DOHH2 (cell line): ENCODE data around the gene CDC123.

ENCODE experiments used
- H3F3A ChIP-seq: fragments of 200-600 bp; sonication (generic), shearing (Covaris generic); 2 replicates; pipeline ENCODE4 v1.6.0; 2016; ENCODE audit warnings: antibody characterized with exemption, mild to moderate bottlenecking; ENCODE audit not compliant: control insufficient read depth, insufficient read depth
- H3K27ac ChIP-seq: fragments of 200-600 bp; sonication (generic); 2 replicates; pipeline ENCODE4 v1.5.1; 2014; ENCODE audit warnings: low read depth, mild to moderate bottlenecking, low read length, moderate library complexity
- H3K27me3 ChIP-seq: fragments of 200-600 bp; sonication (generic); 2 replicates; pipeline ENCODE4 v1.6.1; 2014; ENCODE audit warnings: mild to moderate bottlenecking, low read length, mixed read lengths; ENCODE audit not compliant: control insufficient read depth
- H3K36me3 ChIP-seq: fragments of 200-600 bp; sonication (generic); 2 replicates; pipeline ENCODE4 v1.6.1; 2014; ENCODE audit warnings: mild to moderate bottlenecking, low read length, moderate library complexity, mixed read lengths; ENCODE audit not compliant: control insufficient read depth
- H3K4me1 ChIP-seq: fragments of 200-600 bp; sonication (generic); 2 replicates; pipeline ENCODE4 v1.6.1; 2014; ENCODE audit warnings: mild to moderate bottlenecking, low read length, mixed read lengths; ENCODE audit not compliant: control insufficient read depth
- H3K4me2 ChIP-seq: fragments of 200-600 bp; sonication (generic); 2 replicates; pipeline ENCODE4 v1.6.0; 2014; ENCODE audit warnings: mild to moderate bottlenecking, low read length, moderate library complexity
- H3K4me3 ChIP-seq: fragments of 200-600 bp; sonication (generic); 2 replicates; pipeline ENCODE4 v1.5.1; 2014; ENCODE audit warnings: mild to moderate bottlenecking, low read length, mixed read lengths
- H3K79me2 ChIP-seq: fragments of 200-600 bp; sonication (generic); 2 replicates; pipeline ENCODE4 v1.6.1; 2014; ENCODE audit warnings: mild to moderate bottlenecking, low read length, mixed read lengths; ENCODE audit not compliant: control insufficient read depth
- H3K9me2 ChIP-seq: fragments of 200-600 bp; sonication (generic); replicated peaks from 2 replicates; pipeline ENCODE4 v1.6.1; 2014; ENCODE audit warnings: mild to moderate bottlenecking, low read length, mixed read lengths; ENCODE audit not compliant: control insufficient read depth
- H3K9me3 ChIP-seq: fragments of 200-600 bp; sonication (generic); 2 replicates; pipeline ENCODE4 v1.6.1; 2014; ENCODE audit warnings: antibody characterized with exemption, low read length, mixed read lengths; ENCODE audit not compliant: control insufficient read depth, insufficient read depth
- H4K20me1 ChIP-seq: fragments of 200-600 bp; sonication (generic); 2 replicates; pipeline ENCODE4 v1.6.0; 2014; ENCODE audit warnings: low read depth, mild to moderate bottlenecking, antibody characterized with exemption, low read length, moderate library complexity; ENCODE audit not compliant: control insufficient read depth, insufficient read depth
- CTCF ChIP-seq: fragments of 200-600 bp; sonication (generic); IDR thresholded peaks from one replicate; pipeline ENCODE4 v1.5.1; 2014; ENCODE audit warnings: antibody characterized with exemption, mild to moderate bottlenecking, low read depth, low read length; ENCODE audit not compliant: poor library complexity, severe bottlenecking
- EZH2phosphoT487 ChIP-seq: fragments of 200-600 bp; sonication (generic); IDR thresholded peaks from 2 replicates; pipeline ENCODE4 v1.6.1; 2017; ENCODE audit warnings: borderline replicate concordance, mild to moderate bottlenecking, antibody characterized with exemption, low read length, moderate library complexity, mixed read lengths

The CDC123 gene, protein sequence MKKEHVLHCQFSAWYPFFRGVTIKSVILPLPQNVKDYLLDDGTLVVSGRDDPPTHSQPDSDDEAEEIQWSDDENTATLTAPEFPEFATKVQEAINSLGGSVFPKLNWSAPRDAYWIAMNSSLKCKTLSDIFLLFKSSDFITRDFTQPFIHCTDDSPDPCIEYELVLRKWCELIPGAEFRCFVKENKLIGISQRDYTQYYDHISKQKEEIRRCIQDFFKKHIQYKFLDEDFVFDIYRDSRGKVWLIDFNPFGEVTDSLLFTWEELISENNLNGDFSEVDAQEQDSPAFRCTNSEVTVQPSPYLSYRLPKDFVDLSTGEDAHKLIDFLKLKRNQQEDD

DNA sequence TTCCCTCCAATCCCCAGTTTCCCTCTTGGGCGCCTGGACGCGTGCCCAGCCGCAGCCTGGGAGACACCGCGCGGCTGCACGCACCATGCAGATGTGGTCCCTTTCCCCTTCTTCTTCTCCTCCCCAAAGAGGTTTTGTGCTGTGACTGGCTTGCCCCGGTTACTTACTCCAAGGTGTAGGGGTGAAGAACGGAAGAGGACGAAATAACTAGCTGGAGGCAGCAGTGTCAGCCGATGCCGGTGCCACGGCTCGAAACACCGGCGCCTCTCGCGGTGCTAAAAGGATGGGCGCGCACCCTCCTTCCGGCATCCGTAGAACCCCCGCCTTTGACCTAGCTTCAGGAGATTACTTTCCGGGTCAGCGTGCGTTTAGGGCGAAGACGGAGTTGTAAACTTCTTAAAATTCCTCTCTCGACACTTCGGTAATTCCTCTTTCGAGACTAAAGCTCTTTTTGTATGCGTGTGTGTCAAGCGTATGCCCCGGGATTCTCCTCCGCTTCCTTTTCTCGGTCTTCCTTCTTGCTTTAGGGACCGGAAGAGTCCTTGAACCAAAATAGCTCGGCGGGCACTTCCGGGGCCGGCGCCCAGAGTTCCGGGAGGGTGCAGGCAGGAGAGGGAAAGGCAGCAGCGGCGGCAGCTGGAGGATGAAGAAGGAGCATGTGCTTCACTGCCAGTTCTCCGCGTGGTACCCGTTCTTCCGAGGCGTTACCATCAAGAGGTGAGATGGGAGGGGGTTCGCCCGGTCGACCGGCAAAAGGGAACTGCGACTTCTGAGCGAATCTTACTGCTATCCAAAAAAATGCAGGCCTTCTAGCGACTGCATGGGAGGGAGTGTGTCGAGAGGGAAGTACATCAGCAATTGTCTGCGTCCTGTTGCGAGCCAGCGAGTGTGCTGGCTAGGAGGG, at the start of gene CDC123, which contains the start of gene NUDT5:
CDC123 (plus strand) TSS at position 586 of the 904 bp plus-strand sequence; CDS start at position 644, 58 bp downstream.
NUDT5 (minus strand) TSS at position 289 of the 904 bp plus-strand sequence. CDS start 9,600 bp downstream, outside the sequence.
- peaks cover 32% of the 10 kb centered on the region for H3K4me1 ChIP-seq
- TF ChIP-seq EZH2phosphoT487 (no peak), CTCF (no peak)
- peak within 1 kb of the TSS; percentile 89 for H3K4me2 ChIP-seq
- H3K4me3 ChIP-seq, result peak within 1 kb of the TSS; percentile 100
- H3K9me3 ChIP-seq, result no peaks in the 10 kb centered on the region
- peak within 1 kb of the TSS; percentile 90 for H3K27ac ChIP-seq
- no peaks in the 10 kb centered on the region for H3K9me2 ChIP-seq
- peaks cover 97% of the 10 kb centered on the region for H3K79me2 ChIP-seq
- peaks cover 5% of the 10 kb centered on the region; the same call in 1 of the 2 replicates for H4K20me1 ChIP-seq
- peaks cover 58% of the 10 kb centered on the region for H3K36me3 ChIP-seq
- no peaks in the 10 kb centered on the region for H3K27me3 ChIP-seq
- H3F3A ChIP-seq, result no peaks in the 10 kb centered on the region; the same call in 1 of the 2 replicates

GRCh38 chr10:12150163-12150562, 45.8 kb upstream of the CDC123 start:
- Histone ChIP-seq H3K9me3 (no peaks in the 10 kb centered on the region), H4K20me1 (no peaks in the 10 kb centered on the region), H3K36me3 (peaks cover 16% of the 10 kb centered on the region), H3K9me2 (no peaks in the 10 kb centered on the region), H3K4me3 (no peak overlapping the region), H3K27me3 (no peaks in the 10 kb centered on the region), H3K4me2 (no peak overlapping the region), H3F3A (no peaks in the 10 kb centered on the region), H3K4me1 (no peaks in the 10 kb centered on the region), H3K27ac (no peak overlapping the region), H3K79me2 (no peaks in the 10 kb centered on the region)
- no peak for TF ChIP-seq EZH2phosphoT487
- no peak for TF ChIP-seq CTCF

- no peaks in the 10 kb centered on the region for H4K20me1 ChIP-seq
- no peaks in the 10 kb centered on the region for H3K27me3 ChIP-seq
- H3K9me2 ChIP-seq, result no peaks in the 10 kb centered on the region
- H3K4me1 ChIP-seq, result no peaks in the 10 kb centered on the region
- TF ChIP-seq EZH2phosphoT487 (no peak), CTCF (no peak)
- no peak overlapping the region for H3K4me3 ChIP-seq
- H3F3A ChIP-seq, result no peaks in the 10 kb centered on the region
- no peaks in the 10 kb centered on the region for H3K9me3 ChIP-seq
- peaks cover 19% of the 10 kb centered on the region for H3K36me3 ChIP-seq
- H3K79me2 ChIP-seq, result no peaks in the 10 kb centered on the region
- H3K4me2 ChIP-seq, result no peak overlapping the region
- H3K27ac ChIP-seq, result no peak overlapping the region
Observed at GRCh38 chr10:12154516-12154915, 41.5 kb upstream of the CDC123 start.
